Measurements from ENCODE around the gene ANKRD29. TPM values are rescaled to one million over a fixed set of nuclear protein-coding genes. Genes with fewer than 3 reads are reported as not detected.
A peak's percentile ranks its signal among the peaks of the same experiment; 100 is the strongest.
"Not testable (repeated sequence)": the region's sequence is repeated elsewhere in the genome, so short reads cannot be mapped to it uniquely, and the experiment has no call there.

Gene ANKRD29
- total RNA-seq, 1 donor from 2014 or later, result 21.5 TPM

GRCh38 chr18:23592911-23593310 lies 69.8 kb downstream of the ANKRD29 start:
- no peak for DNase-seq (ENCODE audit: low spot score)
- intact Hi-C loops (cut with DNase I), result no loop called here
- no peak for ATAC-seq

GRCh38 chr18:23591011-23591410 lies 71.7 kb downstream of the ANKRD29 start:
- intact Hi-C loops (cut with DNase I), result no loop called here
- no peak for DNase-seq (ENCODE audit: low spot score)
- no peak for ATAC-seq

DNA sequence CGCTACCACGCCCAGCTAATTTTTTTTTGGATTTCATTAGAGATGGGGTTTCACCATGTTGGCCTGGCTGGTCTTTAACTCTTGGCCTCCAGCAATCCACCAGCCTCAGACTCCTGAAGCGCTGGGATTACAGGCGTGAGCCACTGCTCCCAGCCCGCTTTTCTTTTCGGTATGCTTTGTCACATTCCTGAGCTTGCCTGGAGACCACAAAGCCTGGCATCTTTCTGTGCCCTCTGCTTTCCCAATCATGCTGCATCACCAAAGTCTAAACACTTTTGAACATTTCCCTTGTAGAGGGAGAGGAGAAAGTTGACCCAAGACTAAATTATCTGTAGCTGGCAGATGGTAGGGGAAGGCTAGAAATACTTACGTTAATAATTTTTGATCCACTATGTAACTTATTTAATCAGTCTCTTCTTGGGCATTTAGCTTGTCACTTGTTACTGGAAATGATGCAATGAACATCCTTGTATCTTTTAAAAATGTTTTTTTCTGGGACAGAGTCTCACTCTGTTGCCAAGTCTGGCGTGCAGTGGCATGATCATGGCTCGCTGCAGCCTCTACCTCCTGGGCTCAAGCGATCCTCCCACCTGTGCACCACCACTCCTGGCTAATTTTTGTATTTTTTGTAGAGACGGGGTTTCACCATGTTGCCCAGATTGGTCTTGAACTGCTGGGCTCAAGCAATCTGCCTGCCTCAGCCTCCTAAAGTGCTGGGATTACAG lies 73.7 kb downstream of the ANKRD29 start:
- DNase-seq (ENCODE audit: low spot score), result no peak
- intact Hi-C loops (cut with DNase I), result loop anchor here (10.0 kb wide), 1 partner anchor 74 kb away; no protein-coding TSS in a partner anchor
- no peak for ATAC-seq

DNA sequence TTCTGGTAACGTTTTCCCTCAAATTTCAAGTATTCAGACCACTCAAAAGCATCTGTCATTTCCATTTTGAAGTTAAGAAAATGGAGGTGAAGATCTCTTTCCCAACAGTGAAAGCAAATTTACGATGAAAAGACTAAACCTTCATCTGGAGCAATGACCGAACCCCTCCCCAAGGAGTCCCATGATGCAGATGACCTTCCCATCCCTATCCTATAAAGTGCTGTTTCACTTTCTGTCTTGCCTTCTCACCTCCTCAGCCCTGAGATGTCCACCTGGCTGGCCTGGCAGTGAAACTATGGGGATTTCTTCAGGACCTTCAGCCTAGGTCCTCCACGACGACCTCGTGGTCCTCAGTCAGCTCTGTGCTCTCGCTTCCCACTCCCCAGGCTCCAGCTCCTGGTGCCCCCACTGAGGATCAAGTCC lies 75.5 kb downstream of the ANKRD29 start:
- ATAC-seq, result no peak
- intact Hi-C loops (cut with DNase I), result loop anchor here (10.0 kb wide), 1 partner anchor 72 kb away; no protein-coding TSS in a partner anchor
- no peak for DNase-seq (ENCODE audit: low spot score)

DNA sequence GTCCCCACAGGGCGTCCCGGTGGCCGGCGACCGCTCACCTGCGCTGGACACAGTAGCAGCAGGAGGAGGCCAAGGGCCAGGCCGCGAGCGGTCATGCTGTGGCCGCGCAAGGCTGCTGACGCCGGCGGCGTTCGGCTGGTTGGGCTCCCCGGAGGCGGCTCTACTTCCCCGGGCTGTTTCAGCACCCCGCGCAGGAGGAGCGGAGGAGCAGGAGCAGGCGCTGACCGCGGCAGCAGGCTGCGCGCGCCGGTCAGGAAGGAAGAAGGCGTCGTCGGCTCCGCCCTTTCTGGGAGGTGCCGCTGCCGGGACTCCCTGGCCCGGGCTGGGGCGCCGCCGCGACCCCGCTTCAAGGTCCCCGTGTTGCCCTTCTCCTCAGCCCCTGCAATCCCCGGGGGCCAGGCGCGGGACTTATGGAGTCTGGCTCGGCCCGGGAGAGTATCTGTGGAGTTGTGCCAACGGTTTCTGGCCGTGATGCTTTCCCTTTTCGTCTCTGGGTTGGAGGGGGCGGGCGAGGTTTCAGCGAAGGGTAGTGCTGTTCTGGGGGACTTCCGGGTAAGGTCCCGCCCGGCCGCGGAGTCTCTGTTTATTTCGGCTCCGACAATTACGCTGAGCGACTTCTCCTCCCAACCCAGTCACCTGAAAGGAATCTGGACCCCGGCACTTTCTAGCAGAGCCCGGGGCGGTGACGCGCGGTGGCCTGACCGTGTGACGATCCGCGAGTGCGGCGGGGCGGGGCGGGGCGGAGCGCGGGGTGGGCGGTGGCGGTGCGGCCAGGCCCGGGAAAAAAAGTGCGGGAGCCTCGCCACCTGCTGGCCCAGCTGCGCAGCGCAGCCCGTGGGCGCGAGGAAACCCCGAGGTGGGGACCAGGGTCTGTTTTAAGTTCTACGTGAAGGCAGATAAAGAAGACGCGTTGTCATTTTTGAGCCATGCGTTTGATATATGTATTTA lies 76.2 kb downstream of the ANKRD29 start, which contains the start of gene NPC1:
TSS of gene NPC1 (minus strand) at position 258 of the 948 bp plus-strand sequence. CDS start at position 95, 163 bp downstream.
- peak; percentile 99 for ATAC-seq
- DNase-seq (ENCODE audit: low spot score), result peak; percentile 96
- intact Hi-C loops (cut with DNase I), result loop anchor here (10.0 kb wide), 1 partner anchor 72 kb away; no protein-coding TSS in a partner anchor

- intact Hi-C loops (cut with DNase I), result loop anchor here (10.0 kb wide), 1 partner anchor 71 kb away; no protein-coding TSS in a partner anchor
- DNase-seq (ENCODE audit: low spot score) (no peak), ATAC-seq (no peak)
These were observed 76.8 kb downstream of the ANKRD29 start for GRCh38 chr18:23585897-23586248.

DNA sequence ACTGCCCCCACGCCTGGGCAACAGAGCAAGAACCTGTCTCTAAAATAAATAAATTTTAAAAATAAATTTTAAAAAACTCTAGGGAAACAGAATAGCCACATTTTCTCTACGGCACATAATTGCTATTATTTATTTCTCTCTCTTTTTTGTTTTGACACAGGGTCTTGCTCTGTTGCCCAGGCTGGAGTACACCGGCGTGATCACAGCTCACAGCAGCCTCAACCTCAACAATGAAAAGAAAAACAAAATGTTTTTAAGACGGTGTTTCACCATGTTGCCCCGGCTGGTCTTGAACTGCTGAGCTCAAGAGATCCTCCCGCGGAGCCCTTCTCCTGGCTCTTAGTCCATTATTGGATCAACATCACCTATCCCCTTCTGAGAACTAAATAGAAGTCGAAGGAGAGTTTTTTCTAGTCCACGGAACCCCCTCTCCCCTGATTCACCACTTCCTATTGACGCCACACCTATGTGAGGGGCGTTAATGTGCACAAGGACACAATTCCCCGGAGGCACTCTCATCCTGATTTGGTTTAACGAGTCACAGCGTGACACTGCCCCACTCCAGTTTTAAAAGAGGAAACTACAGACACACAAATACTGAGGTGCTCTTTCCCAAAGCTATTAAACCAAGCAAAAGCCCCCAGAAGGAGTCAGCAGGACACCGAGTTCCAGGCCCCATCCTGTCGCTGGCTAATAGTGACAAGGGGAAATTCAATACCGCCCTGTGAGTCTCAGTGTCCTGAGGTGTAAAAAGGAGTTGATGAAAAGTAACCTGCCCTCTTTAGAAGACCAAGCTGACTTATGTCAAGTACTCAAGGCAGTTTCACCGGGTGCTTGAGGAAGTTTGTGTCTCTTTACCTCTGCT lies 77.5 kb downstream of the ANKRD29 start:
- intact Hi-C loops (cut with DNase I), result loop anchor here (10.0 kb wide), 1 partner anchor 70 kb away; no protein-coding TSS in a partner anchor
- ATAC-seq (no peak), DNase-seq (ENCODE audit: low spot score) (no peak)

DNA sequence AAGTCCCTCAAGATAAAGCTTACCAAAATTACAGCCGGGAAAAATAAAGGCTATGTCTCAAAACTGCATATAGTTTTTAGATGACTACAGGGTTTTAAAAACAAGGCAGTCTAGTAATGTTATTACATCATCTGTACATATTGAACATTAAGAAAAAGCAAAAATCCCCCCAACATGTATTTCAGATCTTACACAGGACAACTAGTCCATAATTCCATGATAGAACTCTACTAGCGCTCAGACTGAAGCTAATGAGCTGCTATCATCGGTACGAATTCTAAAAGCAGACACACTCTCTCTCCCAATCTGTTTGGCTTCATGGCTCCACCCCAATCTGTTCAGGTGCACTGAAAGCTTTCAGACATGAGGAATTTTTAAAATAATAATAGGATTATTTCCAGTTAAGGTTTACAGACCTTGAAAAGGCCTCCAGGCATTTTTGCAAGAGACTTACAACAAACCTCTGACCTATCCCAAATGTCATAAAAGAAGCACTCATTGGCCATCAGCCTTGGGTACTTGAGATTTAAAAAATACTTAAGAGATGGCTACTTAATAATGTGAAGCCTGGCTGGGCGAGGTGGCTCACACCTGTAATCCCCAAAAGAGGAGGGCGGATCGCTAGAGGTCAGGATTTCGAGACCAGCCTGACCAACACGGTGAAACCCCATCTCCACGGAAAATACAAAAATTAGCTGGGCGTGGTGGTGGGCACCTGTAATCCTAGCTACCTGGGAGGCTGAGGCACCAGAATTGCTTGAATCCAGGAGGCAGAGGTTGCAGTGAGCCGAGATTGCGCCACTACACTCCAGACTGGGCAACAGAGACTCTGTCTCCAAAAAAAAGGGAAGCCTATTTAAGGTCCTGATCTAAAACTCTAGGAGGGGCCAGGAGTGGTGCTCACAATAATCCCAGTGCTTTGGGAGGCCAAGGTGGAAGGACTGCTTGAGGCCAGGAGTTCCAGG lies 78.4 kb downstream of the ANKRD29 start:
- DNase-seq (ENCODE audit: low spot score), result no peak
- intact Hi-C loops (cut with DNase I), result loop anchor here (10.0 kb wide), 1 partner anchor 70 kb away; no protein-coding TSS in a partner anchor
- ATAC-seq, result no peak

DNA sequence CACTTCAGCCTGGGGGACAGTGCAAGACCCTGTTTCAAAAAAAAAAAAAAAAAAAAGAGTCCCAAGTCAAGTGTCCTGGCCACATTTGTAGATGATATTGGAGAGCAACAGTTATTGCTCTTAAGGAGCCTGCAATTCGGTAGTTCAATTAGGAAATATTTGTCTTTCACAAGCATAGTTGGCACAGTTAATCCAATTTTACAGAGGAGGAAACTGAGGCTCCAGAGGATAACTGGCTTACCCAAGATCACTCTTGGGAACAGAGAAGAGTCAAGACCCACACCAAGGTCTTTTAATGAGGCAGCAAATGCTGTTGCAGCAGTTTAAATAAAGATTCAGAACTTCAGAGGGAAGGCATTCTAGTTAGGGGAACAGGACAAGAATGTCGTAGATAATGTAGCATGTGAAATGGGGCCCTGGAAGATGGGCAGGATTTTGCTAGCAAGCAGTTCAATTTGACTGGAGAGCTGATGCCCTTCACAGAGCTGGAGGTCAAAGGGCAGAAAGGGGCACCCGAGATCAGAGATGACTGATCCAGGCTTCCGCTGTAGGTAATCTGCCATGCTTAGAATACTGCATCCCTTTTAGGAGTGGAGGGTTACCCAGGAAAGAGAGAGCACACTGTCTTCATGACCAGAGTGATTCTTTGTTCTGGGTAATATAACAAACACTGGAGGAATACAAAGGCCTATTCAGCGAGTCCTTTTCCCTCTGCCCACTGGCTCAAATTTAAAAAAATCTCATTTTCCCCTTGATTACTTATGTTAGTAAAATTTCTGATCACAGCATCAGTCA lies 79.4 kb downstream of the ANKRD29 start:
- no peak for DNase-seq (ENCODE audit: low spot score)
- no peak for ATAC-seq
- intact Hi-C loops (cut with DNase I), result loop anchor here (10.0 kb wide), 1 partner anchor 68 kb away; no protein-coding TSS in a partner anchor

GRCh38 chr18:23580677-23581367 lies 81.9 kb downstream of the ANKRD29 start:
- DNase-seq (ENCODE audit: low spot score) (no peak), ATAC-seq (no peak)
- intact Hi-C loops (cut with DNase I), result loop anchor here (10.0 kb wide), 1 partner anchor 66 kb away; no protein-coding TSS in a partner anchor

DNA sequence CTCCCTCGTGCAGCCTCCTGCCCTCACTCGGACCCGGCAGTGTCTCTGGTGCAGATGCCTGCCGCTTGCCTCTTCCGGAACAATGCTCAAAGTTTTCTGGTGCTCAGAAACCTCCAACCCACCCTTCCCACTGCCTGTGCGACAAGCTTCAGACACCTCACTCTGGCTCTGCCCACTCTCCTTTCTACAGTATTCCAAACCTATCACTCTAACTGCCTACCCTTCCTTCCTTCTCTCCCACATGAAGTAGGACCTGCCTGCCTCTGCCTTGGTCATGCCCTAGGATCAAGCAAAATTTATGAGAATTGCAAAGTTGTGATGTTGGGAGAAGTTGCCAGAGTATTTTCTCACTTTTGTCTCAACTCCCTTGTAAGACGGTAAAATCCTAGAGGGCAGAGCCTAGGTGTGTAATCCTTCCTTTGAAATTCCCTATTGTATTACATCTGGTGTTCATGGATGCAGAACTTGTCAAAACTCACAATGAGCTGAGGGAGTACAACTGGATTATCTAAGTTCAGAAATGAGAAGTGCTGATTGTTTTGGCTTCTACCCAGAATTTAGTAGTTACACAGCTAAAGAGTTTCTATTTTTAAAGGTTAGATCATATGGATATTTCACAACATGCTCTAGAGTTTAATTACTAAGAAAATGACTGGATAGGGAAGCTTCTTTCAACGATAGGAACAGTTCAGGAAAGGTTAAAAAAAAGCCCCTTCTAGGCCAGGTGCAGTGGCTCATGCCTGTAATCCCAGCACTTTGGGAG lies 83.6 kb downstream of the ANKRD29 start:
- intact Hi-C loops (cut with DNase I), result no loop called here
- DNase-seq (ENCODE audit: low spot score) (no peak), ATAC-seq (no peak)

DNA sequence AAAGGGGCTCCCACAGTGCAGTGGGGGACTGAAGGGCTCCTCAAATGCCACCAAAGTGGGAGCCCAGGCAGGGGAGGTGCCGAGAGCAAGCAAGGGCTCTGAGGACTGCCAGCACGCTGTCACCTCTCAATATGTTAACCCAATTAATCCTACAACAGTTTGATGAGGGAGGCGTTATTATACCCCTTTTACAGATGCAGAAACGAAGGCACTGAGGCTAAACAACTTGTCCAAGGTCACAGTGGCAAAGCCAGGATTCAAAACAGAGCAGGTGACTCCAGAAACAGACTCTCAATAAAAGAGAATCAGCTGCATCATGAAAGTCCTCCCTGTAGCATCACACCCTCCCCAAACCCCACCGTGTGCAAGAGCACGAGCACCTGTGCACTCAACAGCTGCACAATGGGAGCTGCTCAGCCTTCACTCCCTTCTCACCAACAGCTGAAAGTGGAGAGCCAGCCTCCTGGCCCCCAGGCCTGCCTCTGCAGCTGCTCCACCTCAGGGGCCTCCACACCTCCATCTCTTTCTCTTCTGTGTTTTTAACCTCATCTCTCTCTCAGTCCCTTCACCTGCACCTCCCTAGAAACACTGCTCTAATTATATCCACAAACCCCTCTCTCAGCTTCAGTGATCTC lies 84.5 kb downstream of the ANKRD29 start:
- no peak for DNase-seq (ENCODE audit: low spot score)
- ATAC-seq, result no peak
- intact Hi-C loops (cut with DNase I), result no loop called here

- intact Hi-C loops (cut with DNase I); ATAC-seq; DNase-seq (ENCODE audit: low spot score): not testable (repeated sequence)
These were observed 85.2 kb downstream of the ANKRD29 start for GRCh38 chr18:23577521-23577920.

GRCh38 chr18:23575309-23575651 lies 87.4 kb downstream of the ANKRD29 start:
- no peak for DNase-seq (ENCODE audit: low spot score)
- intact Hi-C loops (cut with DNase I), result no loop called here
- ATAC-seq, result no peak
